SKM-1 (cell line): ENCODE results near the gene ANO2.

Experiments
- DNase-seq: peaks from one replicate; lab custom pipeline; 2025; ENCODE audit not compliant: unreplicated experiment; lab: John Stamatoyannopoulos, UW

ANO2 gene

DNA sequence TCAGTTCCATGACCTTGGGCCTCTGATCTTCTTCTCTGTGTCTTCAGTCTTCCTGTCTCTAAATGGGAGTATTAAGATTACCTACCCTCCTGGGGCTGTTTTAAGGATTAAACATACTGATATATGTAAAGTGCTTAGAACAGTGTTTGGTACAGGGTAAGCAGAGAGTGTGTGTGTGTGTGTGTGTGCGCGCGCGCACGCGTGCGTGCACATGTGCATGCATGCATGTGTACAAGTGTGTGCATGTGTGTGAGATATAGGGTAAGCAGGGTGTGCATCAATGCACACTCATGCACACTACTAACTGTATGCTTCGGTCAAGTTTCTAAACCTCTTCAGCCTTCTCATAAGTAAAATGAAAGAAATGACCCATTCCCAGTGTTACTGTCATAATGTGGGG, 316.6 kb downstream of the ANO2 start:
- no peak for DNase-seq

DNA sequence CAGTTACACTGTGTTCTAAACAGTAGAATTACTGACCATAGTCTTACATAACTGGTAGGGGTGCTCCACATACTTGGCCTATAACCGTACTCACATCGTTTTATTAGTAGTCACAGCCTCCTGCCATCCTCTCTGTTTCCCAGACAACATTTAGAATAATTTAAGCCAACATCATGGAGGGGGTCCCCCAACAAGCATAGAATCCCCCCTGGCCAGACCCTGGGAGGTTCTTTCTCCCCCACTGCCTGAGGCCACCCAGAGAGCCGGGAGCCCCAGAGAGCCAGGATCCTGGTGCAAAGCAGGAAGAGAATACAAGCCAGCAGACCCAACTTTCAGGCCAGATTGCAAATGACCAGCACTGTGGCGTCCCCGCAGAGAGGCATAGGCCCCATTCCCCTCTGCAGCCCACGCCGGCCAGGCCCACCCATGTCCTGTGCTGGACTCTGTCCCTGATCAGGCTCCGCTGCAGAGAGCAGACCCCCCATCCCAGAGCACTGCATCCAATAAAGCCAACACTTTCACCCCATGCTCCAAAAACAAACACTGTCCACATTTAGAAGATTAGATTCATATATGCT, 317.9 kb downstream of the ANO2 start:
- DNase-seq, result no peak

DNA sequence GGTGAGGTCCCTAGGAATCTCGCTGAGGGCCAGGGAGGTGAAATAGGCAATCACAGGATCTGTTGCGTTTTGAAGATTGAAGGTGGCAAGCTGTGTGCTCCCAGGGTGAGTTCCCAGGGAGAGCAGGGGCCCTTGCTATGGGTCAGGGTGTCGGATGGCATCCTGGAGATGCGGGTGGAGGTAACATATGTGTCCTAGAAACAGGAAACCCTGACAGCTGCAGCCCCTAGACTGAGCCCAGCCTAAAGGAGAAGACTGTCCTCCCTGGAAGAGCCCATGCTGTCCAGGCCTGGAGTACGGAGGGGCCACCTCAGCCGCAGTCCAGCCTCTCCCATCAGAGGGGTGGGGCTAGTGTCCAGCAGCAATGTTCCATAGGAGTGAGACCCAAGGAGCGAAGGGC, 318.9 kb downstream of the ANO2 start:
- DNase-seq, result no peak

DNA sequence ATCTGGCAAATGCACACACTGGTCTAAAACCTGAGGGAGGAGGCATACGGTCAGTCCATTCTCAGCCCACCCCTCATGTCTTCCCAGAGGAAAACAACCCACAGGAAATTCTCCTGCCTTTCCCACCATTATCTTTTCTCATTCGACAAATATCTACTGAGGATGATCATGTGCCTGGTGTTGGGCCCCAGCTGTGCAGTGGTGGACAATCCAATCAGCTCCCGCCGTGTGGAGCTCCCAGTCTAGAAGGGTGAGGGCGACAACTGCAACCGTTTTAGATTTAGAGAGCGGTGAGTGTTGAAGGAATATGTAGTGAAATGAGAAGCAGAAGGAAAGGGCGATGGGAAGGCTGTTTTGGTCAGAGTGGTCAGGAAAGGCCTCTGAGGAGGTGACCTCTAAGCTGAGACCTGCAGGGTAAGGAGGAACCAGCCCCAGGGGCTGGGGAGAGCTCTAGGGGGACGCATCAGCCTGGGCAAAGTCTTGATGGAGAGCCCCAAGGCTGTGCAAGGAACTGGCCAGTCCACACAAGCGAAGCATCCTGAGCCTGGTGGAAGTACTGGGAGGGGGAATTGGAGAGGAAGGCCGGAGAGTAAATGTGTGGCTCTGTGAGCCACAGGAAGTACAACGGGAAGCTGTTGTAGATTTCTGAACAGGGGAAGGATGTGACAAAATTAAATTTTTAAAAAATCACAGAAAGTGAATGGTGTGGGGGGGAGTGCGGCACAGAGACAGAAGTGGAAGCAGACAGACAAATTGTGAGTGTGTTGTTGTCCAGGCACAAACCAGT, 320.4 kb downstream of the ANO2 start:
- no peak for DNase-seq

DNA sequence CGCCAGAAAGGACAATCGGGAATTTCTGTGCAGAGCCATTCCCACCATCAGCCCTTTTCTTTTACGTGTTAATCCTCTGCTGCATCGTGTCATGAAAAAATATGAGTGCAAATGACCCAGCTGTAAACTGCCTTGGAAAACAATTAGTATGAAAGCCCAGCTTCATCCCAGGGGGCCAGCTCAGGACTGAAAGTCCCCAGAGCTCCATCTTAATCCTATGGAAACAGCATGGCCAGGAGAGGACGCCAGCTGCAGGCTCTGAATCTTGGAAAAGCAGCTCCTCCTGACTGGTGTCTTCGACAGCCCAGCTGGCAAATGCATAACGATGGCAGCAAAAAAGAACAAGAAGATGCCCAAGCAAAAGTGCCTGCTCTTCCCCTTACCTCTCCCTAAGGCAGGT, 321.6 kb downstream of the ANO2 start:
- DNase-seq, result no peak

DNA sequence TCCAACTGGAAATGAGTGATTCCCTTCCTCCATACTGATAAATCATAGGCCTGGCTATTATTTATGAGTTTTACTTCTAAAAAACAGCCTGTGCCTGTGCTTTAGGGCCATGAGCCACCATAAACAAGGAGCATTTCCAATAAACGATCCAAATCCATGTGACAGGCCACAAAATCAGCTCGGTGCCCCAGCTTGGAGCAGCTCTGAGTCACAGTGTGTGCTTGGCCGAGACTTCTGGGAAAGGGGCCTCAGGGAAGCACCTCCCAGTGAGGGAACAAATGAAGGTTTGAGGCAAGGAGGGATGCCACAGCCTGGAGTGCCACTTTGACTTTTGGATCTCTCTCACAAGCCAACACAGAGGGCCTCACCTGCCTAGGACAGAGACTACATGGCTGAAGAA, 322.8 kb downstream of the ANO2 start:
- DNase-seq, result no peak

DNA sequence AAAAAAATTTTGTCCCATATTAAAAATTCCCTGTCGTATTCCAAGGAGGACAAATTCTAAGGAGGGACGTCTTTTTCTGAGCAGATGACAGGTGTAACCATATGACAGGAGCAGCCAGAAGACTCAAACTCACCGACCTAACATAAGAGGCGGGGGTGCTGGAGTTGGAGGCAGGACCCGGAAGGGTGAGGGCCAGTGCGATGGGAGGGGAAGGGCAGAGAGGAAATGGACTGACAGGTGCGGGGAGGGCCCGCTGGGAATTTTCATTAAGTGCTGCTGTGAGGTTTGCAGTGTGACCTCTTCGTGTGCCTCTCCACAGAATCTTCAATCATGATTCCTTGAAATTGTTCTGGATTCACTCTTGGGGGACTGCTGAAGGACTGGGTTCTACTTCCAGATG, 323.7 kb downstream of the ANO2 start:
- DNase-seq, result no peak

DNA sequence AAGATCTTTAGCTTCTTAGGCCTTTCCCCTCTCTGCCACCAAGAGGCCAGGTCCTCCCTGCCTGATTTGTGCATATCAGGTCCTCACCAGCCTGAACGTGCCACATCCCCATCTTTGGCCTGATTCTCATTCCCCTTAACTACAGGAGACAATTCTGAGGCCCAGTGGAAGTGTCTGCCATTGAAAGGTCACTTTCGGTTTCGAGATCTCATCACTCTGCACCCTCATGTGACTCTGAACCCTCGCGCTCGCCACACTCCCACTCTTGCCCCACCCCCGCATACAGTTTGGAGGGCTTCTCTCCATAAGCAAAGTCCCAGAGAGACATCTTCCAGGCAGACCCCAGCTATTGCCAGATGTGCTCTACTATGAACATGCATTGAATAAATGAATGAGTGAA, 324.2 kb downstream of the ANO2 start:
- DNase-seq, result no peak

DNA sequence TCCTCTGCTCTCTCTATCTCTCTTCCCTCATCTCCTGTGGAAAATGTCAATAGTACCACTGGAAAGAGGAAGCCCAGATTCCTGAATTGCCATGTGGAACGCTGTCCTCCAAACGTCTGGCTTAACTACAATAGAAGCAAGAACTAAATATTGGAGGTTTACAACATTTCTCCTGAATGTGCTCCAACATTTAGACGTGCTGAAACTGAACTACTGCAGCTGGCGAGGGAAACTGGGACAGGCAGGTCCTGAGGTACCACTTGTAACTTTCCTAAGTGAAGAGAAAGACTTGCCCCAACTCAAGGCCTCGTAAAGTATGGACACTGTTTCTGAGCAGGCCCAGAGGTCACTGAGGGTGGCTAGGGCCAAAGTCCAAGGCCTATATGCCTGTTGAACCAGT, 325.4 kb downstream of the ANO2 start:
- no peak for DNase-seq

DNA sequence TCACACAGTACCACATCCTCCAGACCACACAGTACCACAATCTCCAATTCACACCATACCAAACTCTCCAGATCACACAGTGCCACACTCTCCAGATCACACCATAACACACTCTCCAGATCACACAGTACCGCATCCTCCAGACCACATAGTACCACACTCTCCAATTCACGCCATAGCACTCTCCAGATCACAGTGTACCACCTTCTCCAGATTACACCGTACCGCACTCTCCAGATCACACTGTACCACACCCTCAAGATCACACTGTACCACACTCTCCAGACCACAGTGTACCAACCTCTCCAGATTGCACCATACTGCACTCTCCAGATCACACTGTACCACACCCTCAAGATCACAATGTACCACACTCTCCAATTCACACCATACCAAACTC, 328.2 kb downstream of the ANO2 start:
- no peak for DNase-seq

DNA sequence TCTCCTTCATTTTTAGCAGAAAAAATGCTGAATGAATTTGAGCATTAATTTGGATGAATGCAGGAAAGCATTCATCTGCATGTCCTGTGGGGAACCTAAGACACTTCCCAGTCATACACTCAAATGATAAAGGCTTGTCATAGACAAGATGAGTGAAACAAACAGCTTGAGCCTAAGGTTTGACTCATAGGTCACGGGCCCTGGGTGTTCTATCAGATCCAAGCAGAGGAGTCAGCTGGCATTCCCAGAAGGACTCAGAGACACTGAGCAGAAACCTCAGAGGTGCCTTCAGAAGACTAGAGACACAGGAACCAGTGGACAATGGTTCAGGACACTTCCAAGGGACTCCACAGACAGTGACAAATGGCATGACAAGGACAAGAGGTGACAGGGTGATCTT, 329.3 kb downstream of the ANO2 start:
- DNase-seq, result no peak

DNA sequence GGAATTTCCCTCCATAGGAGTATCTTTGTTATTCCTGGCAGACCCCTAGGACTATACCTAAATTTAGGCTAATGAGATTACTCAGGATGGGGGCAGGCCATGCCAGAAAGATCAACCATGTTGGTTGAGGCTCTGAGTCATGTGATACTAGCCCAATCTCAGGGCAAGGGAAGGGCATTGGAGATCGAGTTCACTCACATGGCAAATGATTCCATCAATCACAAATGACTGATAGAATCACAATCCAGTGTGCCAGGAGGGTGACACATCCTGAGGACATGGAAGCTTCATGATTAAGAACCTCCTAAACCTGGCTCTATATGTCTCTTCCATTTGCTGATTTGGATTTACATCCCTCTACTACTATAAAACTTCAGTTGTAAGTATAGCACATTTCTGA, 330.8 kb downstream of the ANO2 start:
- DNase-seq, result no peak

DNA sequence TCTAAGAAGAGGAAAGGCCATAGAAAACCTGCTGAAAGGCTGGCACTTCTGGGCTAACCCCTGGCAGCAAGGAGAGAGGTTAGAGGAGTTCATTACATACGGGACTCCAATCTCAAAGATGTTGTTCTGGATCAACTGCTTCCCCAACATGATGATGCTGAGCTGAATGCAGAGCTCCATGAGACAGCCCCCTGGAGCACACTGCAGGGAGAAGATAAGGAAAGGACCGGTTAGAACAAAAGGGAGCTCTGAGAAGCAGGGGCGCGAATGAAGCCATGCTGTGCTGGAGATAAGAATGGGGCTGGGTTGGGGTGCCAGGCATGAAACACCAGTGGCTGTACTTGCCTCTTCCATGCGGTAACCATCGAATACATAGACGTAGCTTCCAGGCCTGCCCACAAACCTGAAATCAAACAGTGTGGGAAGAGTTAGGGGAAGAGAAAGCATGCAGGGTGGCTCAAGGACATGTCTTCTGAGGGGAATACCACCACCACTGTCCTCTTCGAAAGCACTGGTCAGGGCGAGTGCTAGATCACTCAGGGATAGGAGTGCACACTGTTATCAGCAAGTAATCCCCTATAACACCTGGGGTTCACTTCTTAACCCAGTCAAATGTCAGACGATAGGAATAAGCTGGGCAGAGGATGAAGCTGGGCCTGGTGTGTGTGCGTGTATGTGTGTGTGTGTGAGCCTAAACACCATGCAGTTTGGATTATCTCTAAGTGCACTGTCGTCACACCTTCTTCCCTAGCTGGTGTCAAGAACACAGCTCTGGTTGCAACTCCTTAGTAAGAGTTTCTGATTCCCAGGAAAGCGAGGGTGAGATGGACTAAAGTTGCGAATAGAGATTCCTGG, 332.3 kb downstream of the ANO2 start:
- DNase-seq, result no peak

DNA sequence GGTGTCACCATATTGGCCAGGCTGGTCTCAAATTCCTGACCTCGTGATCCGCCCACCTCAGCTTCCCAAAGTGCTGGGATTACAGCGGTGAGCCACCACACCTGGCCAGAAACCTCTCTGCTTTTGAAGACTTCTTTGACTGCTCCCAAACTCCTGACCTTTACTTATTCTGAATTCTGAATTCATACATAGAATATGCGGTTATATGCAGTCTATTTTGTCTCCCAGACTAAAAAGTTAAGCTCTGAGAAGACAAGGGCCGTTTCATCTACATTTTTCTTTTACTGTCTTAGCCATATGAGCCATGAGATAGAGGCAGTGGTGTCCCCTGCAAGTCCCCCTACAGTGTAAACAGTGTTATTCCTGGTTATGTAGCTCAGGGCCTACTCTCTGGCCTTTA, 333.9 kb downstream of the ANO2 start:
- DNase-seq, result no peak

DNA sequence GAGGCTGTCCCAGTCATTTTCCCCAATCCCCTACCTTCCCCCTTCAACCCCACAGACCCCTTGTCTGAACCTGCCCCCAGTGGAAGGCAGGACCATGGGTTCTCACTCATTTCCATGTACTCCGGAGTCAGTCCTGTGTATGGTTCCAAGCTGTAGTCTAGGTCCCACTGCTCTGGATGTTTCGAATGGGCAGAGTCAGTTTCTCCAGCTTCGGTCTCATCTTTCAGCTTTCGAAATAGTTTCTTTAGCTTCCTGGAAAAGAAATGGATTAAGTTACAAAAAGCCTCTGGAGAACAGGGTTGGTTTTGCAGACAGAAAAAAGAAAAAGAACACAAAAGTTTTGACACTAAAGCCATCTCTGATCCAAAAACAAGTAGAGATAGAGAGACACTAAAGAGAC, 345.7 kb downstream of the ANO2 start:
- DNase-seq, result no peak

DNA sequence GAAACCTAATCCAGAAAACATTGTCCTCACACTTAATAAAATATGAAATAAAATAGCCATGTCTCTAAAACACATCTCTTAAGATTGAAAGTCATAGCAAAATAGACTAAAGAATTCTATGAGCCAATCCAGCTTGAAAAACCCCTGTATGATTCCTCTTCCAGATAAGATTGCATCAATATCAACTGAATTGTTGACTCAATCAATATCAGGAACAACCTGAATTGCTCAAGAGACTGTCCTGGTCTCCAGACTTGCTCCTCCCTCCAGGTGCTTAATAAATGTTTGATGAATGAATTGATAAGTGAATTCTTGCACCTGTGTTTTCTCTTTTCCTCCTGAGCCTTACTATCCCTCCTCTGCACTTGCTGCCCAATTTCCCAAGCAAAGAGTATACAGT, 351.1 kb downstream of the ANO2 start:
- no peak for DNase-seq

DNA sequence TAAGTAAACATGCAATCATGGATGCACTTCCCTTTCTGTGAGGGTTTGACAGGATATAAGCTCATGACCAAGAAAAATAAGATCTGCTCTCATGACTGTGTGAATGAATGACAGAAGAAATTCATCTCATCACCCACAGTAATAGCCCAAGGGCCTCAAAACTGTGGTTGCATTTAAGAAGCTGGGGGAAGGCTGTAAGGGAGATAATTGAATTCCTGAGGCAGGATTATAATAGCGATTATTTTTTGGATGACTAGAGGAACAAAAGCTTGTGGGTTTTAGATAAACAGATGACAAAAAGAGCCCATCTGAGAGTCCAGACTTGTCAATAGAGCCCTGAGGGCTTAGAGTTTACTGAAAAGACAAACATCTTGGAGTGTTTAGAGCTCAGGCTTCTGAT, 352.0 kb downstream of the ANO2 start:
- no peak for DNase-seq

DNA sequence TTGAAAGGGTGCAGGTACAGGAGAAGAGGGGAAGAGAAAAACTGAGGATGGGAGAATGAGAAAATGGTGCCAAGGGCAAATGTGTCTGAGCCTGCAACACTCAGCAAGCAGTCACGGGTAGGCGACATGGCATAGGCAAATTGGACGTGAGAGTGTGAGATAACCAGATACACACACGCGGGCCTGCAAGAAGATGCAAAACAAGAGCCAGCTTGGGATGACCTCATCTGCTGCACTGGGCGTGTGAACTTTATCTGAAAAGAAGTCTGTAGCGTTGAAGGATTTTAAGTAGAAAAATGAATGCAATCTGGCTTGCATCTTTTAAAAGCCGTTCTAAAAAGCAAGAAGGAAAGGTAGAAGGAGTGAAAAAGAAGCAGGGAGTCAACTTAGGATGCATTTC, 352.7 kb downstream of the ANO2 start:
- DNase-seq, result no peak

DNA sequence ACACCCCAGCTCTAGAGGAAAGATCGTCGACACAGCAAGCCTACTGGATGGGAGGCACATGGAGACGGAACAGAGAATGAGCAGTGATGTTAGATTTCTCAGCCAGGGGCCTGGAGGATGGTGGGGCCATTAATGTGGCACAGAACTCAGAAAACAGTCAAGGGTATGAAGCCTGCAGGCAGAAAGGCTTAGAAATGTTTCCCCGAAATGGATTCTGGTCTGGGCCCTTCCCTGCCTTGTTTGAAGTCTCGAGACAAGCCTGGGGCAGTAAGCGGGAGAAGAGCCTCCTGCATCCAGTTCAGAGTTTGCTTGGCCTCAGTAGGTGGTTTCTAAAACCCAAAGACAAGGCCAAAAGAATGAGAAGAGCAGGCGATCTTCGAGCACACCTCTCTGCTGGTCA, 354.7 kb downstream of the ANO2 start:
- DNase-seq, result no peak

DNA sequence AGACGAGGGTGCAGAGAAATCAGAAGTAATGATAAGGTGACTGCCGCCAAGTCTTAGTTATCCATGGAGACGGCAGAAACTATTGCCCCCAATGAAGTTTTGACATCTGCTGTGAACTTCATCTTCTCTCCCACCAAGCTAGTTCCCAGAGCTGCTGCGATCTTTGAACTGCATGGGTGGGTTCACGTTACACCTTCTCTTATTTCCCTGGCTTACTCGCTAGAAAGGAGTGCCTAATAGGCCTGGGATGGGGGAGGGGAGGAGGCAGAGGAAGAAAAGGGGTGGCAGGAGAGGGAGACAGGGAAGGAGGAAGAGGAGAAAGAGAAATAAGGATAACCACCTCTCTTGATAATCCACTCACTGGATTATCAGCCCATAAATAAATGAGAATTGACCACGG, 356.0 kb downstream of the ANO2 start:
- DNase-seq, result no peak

DNA sequence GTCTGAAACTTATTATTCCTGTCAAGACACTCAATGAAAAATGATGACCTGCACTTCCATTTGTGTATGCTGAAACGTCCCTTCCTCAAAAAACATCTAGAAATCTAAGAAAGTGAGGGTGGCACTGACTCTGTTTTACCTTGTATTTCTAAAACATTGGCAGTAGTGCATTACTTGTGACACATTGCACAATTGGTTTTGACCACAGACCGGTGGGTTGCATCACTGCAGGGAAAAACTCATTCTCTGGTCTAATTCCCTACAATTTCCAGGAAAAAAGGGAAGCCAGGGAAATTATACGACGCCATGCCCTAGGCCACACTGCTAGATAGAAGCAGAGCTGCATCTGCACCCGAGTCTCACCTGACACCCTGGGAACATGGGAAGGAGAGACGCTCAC, 356.5 kb downstream of the ANO2 start:
- no peak for DNase-seq

DNA sequence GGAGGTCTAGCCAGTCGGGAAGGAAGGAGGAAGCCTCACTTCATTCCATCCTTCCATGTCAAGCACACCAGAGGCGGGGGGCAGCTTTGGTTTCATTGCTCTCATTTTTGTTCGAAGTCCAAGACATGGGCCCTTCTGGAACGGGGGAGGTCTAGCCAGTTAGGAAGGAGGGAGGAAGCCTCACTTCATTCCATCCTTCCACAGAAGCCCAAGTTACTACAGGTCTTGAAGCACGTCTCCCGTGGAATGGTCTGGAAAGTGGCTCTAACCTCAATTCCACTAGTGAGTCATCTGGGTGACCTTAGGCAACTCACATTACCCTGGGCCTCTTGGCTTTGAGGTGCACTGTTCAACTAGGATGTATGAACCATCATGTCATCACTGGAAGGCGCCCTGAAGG, 356.9 kb downstream of the ANO2 start:
- no peak for DNase-seq
